Breast epithelium (tissue), 4 donors: Measurements from ENCODE around the gene TAOK1. TPM values are rescaled to one million over a fixed set of nuclear protein-coding genes. Genes with fewer than 3 reads are reported as not detected.

Source experiments
- DNase-seq, 2 donors: peaks; one replicate each; pipeline ENCODE4 v3.0.0-alpha.2; 2019; ENCODE audit warnings: low spot score in 2 of 2
- H3K27ac ChIP-seq, 2 donors: fragments of 200-600 bp; sonication (generic) in 1 of 2; one replicate each; pipeline ENCODE4 v1.5.1; 2016 to 2019; ENCODE audit warnings: mild to moderate bottlenecking in 1 of 2
- H3K27me3 ChIP-seq, 2 donors: fragments of 200-600 bp; sonication (generic) in 1 of 2; one replicate each; pipeline versions ENCODE4 v1.5.1 to v1.6.0; 2017 to 2019; ENCODE audit warnings: control low read depth in 1 of 2, mild to moderate bottlenecking in 1 of 2
- H3K36me3 ChIP-seq: fragments of 200-600 bp; one replicate; pipeline ENCODE4 v1.5.1; 2019
- H3K4me1 ChIP-seq, 2 donors: fragments of 200-600 bp; sonication (generic); one replicate each; pipeline ENCODE4 v1.5.1; 2016 to 2019; ENCODE audit warnings: control low read depth in 1 of 2
- H3K4me3 ChIP-seq, 3 donors: fragments of 200-600 bp; sonication (generic); 1 replicate in 2 of 3; 2 replicates in 1 of 3; pipeline ENCODE4 v1.5.1; 2016 to 2019; ENCODE audit warnings: mild to moderate bottlenecking in 3 of 3, moderate library complexity in 2 of 3
- H3K9me3 ChIP-seq, 2 donors: fragments of 200-600 bp; sonication (generic) in 1 of 2; one replicate each; pipeline ENCODE4 v1.5.1; 2016 to 2019; ENCODE audit warnings: control low read depth in 1 of 2
- POLR2A ChIP-seq: fragments of 450-650 bp; IDR thresholded peaks from one replicate; pipeline ENCODE4 v1.6.1; 2016; ENCODE audit warnings: antibody characterized with exemption, mild to moderate bottlenecking, moderate library complexity
- POLR2AphosphoS5 ChIP-seq, 3 donors: sonication (generic); formaldehyde crosslinking; IDR thresholded peaks; one replicate each; pipeline ENCODE4 v1.6.1; 2017; ENCODE audit warnings: antibody characterized with exemption in 3 of 3
- intact Hi-C: fragments of 100-400 bp; cut with DNase I; formaldehyde crosslinking; loops from one replicate; pipeline ENCODE4 v1.15.1; 2023; ENCODE audit warnings: low total_unique reads
- total RNA-seq, 3 donors: library from RNA; depleted of rRNA; stranded (reverse); fragments of >200 nt; gene quantifications; one replicate each; pipeline ENCODE4 v1.1.0, GENCODE V29; 2016
- TF ChIP-seq, protein P1 (sequence below), 3 donors: fragments of 450-650 bp; IDR thresholded peaks; one replicate each; pipeline ENCODE4 v1.5.1; 2016 to 2017; ENCODE audit warnings: antibody characterized with exemption in 3 of 3, mild to moderate bottlenecking in 3 of 3, moderate library complexity in 3 of 3

TAOK1 gene
- total RNA-seq, 3 donors from 2014 or later, result 62.6 to 77.1 (median 67.8) TPM

DNA sequence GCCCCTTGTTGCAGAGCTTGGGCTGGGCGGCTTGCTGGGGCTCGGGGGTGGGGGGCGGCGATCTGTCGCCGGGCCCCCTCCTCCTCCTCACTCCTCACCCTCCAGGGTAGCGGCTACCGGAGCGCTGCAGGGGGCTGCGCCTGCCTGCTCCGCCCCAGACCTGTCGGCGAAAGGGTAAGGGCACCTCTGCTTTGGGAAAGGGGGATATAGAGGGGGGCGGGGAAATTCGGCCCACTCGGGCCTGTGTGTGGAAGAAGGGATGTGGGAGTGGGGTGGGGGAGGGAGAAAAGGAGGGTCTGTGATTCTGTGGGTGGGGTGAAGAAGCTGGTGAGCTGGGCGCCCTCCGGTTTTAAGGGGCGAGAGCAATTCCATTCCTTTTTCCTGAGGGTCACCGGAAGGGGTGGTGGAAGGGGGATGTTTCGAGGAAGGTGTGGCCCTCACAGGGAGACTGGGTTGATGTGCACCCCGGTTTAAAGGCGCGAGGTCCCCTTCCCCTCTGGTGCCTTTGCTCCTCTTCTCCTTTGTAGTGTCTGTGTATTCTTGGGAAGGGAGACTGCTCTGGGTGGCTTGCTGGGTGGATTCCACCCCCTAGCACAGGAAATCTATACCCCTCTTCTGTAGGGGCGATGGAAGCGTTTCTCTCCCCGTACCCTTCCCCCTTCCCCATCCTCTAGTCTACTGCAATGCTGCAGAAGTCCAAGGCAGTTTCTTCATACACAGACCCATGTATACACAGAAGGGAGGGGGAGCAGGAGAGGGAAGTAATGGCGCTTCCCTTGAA, 878 bp downstream of the TAOK1 start:
- intact Hi-C loops, result no loop called here

DNA sequence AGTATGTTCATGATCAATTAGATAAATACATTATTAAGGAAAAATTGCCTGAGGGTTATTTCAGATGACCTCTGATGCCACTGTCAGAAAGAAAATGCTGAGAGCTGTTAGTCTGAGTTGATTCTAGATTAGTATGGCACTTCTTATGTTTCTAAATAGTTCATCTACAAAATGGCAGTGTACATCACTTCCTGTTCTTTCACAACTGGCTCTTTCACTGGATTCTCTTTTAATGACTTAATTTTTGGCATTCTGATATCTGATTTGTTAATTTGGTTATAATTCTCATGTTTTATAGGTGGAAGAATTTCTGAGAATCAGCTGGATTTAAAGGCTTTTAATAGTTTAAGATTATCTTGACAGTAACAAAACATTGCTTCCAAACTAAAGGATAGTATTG, 3.3 kb downstream of the TAOK1 start:
- no peaks in the 10 kb centered on the region for H3K36me3 ChIP-seq

More for the DNA sequence above, 878 bp downstream of the TAOK1 start:
- DNase-seq, result no peak
- TF ChIP-seq, protein P1, sequence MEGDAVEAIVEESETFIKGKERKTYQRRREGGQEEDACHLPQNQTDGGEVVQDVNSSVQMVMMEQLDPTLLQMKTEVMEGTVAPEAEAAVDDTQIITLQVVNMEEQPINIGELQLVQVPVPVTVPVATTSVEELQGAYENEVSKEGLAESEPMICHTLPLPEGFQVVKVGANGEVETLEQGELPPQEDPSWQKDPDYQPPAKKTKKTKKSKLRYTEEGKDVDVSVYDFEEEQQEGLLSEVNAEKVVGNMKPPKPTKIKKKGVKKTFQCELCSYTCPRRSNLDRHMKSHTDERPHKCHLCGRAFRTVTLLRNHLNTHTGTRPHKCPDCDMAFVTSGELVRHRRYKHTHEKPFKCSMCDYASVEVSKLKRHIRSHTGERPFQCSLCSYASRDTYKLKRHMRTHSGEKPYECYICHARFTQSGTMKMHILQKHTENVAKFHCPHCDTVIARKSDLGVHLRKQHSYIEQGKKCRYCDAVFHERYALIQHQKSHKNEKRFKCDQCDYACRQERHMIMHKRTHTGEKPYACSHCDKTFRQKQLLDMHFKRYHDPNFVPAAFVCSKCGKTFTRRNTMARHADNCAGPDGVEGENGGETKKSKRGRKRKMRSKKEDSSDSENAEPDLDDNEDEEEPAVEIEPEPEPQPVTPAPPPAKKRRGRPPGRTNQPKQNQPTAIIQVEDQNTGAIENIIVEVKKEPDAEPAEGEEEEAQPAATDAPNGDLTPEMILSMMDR (IDR thresholded peaks at IDR 0.05), result no peak
- TF ChIP-seq POLR2A (no peak), POLR2AphosphoS5 (IDR thresholded peaks at IDR 0.05) (no peak)
- Histone ChIP-seq H3K36me3 (no peaks in the 10 kb centered on the region), H3K4me1 (peaks cover 3 to 7% of the 10 kb centered on the region in 2 donors), H3K9me3 (no peaks in the 10 kb centered on the region), H3K27ac (peak overlapping the region; percentile 97 to 100), H3K4me3 (peak overlapping the region; percentile 84 to 100 (median 87)), H3K27me3 (no peaks in the 10 kb centered on the region)

DNA sequence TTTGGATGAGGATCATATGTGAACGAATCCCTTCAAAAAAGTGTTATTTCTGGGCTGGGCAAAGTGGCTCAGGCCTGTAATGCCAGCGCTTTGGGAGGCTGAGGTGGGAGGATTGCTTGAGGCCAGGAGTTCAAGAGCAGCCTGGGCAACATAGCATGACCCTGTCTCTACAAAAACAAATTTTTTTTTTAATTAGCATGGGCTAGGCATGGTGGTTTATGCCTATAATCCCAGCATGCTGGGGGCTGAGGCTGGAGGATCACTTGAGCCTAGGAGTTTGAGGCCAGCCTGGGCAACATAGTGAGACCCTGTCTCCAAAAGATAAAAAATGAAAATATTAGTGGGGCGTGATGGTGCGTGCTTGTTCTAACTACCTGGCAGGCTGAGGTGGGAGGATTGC, 4.6 kb downstream of the TAOK1 start:
- intact Hi-C loops, result no loop called here
- H3K4me1 ChIP-seq, result peaks cover 3 to 7% of the 10 kb centered on the region in 2 donors
- no peaks in the 10 kb centered on the region for H3K9me3 ChIP-seq
- no peak for DNase-seq
- H3K27me3 ChIP-seq, result no peaks in the 10 kb centered on the region
- H3K27ac ChIP-seq, result no peak overlapping the region
- H3K4me3 ChIP-seq, result no peak overlapping the region
- H3K36me3 ChIP-seq, result no peaks in the 10 kb centered on the region
- TF ChIP-seq POLR2AphosphoS5 (IDR thresholded peaks at IDR 0.05) (no peak), POLR2A (no peak)
- TF ChIP-seq, protein P1 (IDR thresholded peaks at IDR 0.05), result no peak

More for the DNA sequence above, 3.3 kb downstream of the TAOK1 start:
- Histone ChIP-seq H3K27ac (peak overlapping the region; percentile 15 to 64), H3K4me3 (peak overlapping the region in 1 of 3 donors; percentile 30), H3K4me1 (peaks cover 3 to 7% of the 10 kb centered on the region in 2 donors), H3K27me3 (no peaks in the 10 kb centered on the region), H3K9me3 (no peaks in the 10 kb centered on the region)
- TF ChIP-seq, protein P1 (IDR thresholded peaks at IDR 0.05), result no peak
- TF ChIP-seq POLR2AphosphoS5 (IDR thresholded peaks at IDR 0.05) (no peak), POLR2A (no peak)
- intact Hi-C loops, result no loop called here
- no peak for DNase-seq

DNA sequence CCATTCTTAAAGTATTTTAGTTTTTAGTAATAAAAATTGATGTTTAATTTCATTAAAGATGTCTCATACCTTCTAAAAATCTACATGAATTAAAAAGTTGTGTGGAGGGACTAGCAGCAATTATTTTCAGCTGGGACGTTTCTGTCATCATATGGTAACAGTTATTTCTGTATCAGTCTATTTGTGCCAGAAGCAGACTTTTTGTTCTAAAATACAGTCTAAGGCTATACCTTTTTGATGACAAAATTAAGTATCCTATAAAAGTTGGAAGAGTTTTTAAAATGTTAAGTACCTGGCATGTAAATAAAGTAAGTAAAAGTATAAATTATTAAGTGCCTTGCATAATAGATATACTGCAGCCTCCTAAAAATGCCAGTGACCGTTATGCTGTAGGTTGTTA, 5.9 kb downstream of the TAOK1 start:
- no peaks in the 10 kb centered on the region for H3K36me3 ChIP-seq
- H3K4me3 ChIP-seq, result no peak overlapping the region
- no peak overlapping the region for H3K27ac ChIP-seq
- no peaks in the 10 kb centered on the region for H3K9me3 ChIP-seq
- TF ChIP-seq, protein P1 (IDR thresholded peaks at IDR 0.05), result no peak
- TF ChIP-seq POLR2AphosphoS5 (IDR thresholded peaks at IDR 0.05) (no peak), POLR2A (no peak)
- no peak for DNase-seq
- H3K4me1 ChIP-seq, result peaks cover 3 to 7% of the 10 kb centered on the region in 2 donors
- intact Hi-C loops, result no loop called here
- H3K27me3 ChIP-seq, result no peaks in the 10 kb centered on the region

DNA sequence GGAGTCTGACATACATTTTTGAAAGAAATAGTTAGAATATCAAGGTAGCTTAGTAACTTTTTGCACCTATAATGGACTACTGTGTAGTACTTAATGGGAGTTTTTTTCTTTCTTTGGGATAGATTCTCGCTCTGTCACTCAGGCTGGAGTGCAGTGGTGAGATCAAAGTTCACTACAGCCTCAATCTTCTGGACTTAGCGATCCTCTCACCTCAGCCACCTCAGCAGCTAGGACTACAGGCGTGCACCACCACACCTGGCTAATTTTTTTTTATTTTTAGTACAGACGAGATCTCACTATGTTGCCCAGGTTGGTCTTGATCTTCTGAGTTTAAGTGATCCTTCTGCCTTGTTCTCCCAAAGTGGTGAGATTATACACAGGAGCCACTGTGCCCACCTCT, 9.5 kb downstream of the TAOK1 start:
- no peaks in the 10 kb centered on the region for H3K9me3 ChIP-seq
- H3K4me1 ChIP-seq, result no peaks in the 10 kb centered on the region
- H3K27ac ChIP-seq, result no peak overlapping the region
- no peak overlapping the region for H3K4me3 ChIP-seq
- DNase-seq, result no peak
- TF ChIP-seq POLR2AphosphoS5 (IDR thresholded peaks at IDR 0.05) (no peak), POLR2A (no peak)
- TF ChIP-seq, protein P1 (IDR thresholded peaks at IDR 0.05), result no peak
- no peaks in the 10 kb centered on the region for H3K36me3 ChIP-seq
- intact Hi-C loops, result no loop called here
- H3K27me3 ChIP-seq, result no peaks in the 10 kb centered on the region
